ENCODE data around the gene HSPBAP1.
"Not testable (repeated sequence)": the region's sequence is repeated elsewhere in the genome, so short reads cannot be mapped to it uniquely, and the experiment has no call there.

Gene HSPBAP1

DNA sequence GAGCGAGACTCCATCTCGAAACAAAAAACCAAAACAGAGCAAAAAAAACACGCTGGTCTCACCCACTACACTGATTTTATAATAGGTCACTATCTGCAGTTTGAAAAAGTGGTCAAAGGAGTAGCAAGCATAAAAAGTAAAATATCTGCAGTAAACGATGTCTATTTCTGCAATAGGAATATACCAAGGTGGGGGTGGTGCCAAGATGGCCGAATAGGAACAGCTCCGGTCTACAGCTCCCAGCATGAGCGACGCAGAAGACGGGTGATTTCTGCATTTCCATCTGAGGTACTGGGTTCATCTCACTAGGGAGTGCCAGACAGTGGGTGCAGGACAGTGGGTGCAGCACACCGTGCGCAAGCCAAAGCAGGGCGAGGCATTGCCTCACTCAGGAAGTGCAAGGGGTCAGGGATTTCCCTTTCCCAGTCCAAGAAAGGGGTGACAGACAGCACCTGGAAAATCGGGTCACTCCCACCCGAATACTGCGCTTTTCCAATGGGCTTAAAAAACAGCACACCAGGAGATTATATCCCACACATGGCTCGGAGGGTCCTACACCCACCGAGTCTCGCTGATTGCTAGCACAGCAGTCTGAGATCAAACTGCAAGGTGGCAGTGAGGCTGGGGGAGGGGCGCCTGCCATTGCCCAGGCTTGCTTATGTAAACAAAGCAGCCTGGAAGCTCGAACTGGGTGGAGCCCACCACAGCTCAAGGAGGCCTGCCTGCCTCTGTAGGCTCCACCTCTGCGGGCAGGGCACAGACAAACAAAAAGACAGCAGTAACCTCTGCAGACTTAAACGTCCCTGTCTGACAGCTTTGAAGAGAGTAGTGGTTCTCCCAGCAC lies 60.7 kb downstream of the HSPBAP1 start:
- not testable (repeated sequence) for DNase-seq

DNA sequence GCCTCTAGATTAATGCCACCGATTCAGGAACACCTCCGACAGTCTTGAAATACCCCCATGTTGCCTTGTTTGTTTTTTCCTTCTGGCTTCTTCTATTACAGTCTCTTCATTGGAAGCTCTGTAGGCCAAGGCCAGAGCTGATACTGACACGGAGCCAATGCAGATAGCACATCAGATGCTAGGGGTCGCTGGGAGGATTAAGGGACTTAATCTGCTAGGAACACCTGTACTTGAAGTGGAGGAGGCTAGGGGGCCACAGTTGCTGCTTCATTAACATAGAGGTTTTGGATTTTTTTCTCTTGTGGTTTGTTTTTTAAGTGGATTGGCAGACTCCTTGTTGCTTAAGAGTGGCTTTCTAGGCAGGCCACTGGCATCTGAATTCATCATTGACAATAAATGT lies 63.4 kb downstream of the HSPBAP1 start:
- no peak for DNase-seq

- no peak for DNase-seq
Measured at GRCh38 chr3:122728756-122729514, 64.7 kb downstream of the HSPBAP1 start.

GRCh38 chr3:122728186-122728585 lies 65.4 kb downstream of the HSPBAP1 start:
- DNase-seq: no peak

DNA sequence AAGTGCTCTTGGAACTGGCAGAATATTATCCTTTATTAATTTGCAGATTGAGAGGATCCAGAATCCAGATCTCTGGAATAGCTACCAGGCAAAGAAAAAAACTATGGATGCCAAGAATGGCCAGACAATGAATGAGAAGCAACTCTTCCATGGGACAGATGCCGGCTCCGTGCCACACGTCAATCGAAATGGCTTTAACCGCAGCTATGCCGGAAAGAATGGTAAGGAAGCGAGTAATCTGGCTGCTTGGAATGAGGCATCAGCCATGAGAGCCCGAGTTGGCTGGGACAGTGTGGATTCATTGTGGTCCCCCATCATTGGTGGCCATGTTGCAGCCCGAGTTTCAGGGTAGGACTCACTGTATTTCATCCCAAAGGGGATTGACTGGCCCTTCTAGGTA lies 65.9 kb downstream of the HSPBAP1 start:
- no peak for DNase-seq

- no peak for DNase-seq
Measured at GRCh38 chr3:122727294-122727693, 66.3 kb downstream of the HSPBAP1 start.

GRCh38 chr3:122725106-122725505 lies 68.5 kb downstream of the HSPBAP1 start:
- DNase-seq: no peak

DNA sequence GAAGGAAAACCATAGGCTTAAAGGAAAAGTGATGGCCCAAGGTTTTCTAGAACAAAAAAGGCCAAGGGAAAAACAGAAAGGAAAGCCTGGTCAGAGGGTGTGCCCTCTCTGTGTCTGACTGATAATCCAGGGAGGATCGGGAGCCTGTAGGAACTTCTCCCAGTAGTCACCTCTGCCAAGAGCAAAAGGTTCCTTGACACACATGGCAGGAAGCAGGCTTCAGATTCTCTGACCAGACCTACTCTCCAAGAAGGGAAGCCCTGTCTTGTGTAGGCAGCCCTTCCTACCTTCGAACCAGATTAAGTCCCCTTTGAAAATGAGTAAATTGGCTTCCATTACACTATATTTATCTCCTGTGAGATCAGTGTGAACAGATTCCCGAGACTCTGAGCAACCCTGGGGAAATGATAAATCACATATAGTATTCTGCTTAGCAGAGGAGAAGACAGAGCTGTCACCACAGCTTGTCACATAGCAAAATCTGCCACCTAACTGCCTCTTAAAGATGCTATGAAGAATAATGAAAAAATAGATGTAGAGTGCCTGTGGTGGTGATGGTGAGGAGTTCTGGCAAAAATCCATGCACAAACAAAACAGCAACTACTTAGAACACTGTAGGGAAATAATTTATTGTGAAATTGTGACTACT lies 74.2 kb downstream of the HSPBAP1 start:
- no peak for DNase-seq

DNA sequence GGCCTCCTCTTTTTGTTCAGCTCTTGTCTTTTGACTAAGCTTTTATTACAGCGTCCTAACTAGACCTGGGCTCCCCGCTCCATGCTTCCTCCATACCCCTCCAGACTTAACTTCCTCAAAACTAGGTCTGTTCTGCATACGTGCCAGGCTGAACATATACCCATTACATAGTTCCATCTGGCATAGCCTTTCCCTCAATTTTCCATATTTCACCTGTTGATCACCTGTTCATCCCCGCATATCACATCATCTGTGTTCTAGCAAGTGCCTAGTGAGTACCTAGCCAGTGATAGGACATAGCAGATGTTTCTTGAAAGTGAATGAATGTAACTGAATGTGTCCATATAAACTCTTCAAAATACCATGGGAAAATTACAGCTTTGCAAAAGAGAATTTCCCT lies 77.0 kb downstream of the HSPBAP1 start:
- DNase-seq: no peak

GRCh38 chr3:122714273-122714672 lies 79.4 kb downstream of the HSPBAP1 start:
- DNase-seq: no peak

- DNase-seq: not testable (repeated sequence)
Measured at GRCh38 chr3:122710616-122711251, 82.9 kb downstream of the HSPBAP1 start.

GRCh38 chr3:122705379-122705778 lies 88.3 kb downstream of the HSPBAP1 start:
- DNase-seq: no peak

GRCh38 chr3:122700193-122700592 lies 93.4 kb downstream of the HSPBAP1 start:
- no peak for DNase-seq

GRCh38 chr3:122697952-122698620 lies 95.5 kb downstream of the HSPBAP1 start:
- DNase-seq: no peak

GRCh38 chr3:122695927-122696561 lies 97.6 kb downstream of the HSPBAP1 start:
- DNase-seq: no peak

DNA sequence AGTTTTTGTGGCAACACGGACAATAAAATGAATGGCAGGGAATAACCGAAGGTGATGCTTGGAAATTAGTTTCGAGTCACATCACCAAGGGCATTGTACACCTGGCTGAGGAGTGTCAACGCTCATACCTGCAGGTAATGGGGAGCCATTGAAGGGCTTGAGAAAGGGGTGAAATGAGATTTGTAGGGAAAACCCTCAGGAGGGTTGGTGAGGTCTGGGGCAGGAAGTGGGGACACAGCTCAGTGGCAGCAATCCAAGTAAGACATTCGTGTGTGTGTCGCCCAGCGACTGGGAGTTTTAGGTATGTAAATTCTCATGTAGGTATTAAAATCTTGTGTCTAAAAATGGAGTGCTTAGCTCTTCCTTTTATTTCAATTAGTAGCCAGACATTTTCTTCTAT lies 98.7 kb downstream of the HSPBAP1 start:
- DNase-seq: no peak

GRCh38 chr3:122692674-122693073 lies 101.0 kb downstream of the HSPBAP1 start:
- no peak for DNase-seq

GRCh38 chr3:122691195-122691594 lies 102.4 kb downstream of the HSPBAP1 start:
- DNase-seq: no peak

- no peak for DNase-seq
Measured at GRCh38 chr3:122690096-122690495, 103.5 kb downstream of the HSPBAP1 start.

Measured in SHP77 treated with DMSO at 0.1 percent for 48 hours (cell line).